GM18520 (cell line): ENCODE results near the gene CFAP91.
"Not testable (repeated sequence)": the region's sequence is repeated elsewhere in the genome, so short reads cannot be mapped to it uniquely, and the experiment has no call there.

Experiments used
- ATAC-seq: cut with Tn5 transposase; IDR thresholded peaks from one replicate; pipeline ENCODE4 v1.9.1; 2021; ENCODE audit not compliant: unreplicated experiment

Gene CFAP91

GRCh38 chr3:119676771-119677640 lies 25.8 kb upstream of the CFAP91 start, which contains the start of gene COX17:
COX17 (minus strand) TSS chr3:119677406; CDS start chr3:119677310, 96 bp downstream.
- ATAC-seq: peak; percentile 87

DNA sequence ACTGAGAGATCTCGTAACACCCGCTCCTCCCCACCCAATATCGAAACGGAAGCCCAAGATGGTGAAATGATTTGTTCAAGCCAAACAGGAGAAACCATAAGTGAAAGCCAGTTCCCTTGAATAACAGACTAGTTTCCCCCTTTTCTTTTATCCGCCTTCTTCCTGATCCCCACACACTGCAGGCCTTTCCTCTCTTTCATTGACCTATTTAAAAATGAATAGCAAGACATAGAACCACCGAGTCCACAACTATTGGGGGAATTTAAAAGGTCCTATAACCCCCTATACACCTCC lies 25.2 kb upstream of the CFAP91 start:
- no peak for ATAC-seq

DNA sequence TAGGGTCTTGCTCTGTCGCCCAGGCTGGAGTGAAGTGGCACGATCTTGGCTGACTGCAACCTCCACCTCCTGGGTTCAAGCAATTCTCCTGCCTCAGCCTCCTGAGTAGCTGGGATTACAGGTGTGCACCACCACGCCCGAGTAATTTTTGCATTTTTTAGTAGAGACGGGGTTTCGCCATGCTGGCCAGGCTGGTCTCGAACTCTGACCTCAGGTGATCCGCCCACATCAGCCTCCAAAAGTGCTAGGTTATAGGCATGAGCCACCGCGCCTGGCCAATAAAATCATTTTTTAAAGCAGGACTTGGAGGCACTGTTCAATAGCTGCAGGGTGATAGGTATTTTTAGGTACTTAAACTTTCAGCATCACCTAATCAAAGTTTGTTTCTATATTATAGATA lies 24.6 kb upstream of the CFAP91 start:
- not testable (repeated sequence) for ATAC-seq

DNA sequence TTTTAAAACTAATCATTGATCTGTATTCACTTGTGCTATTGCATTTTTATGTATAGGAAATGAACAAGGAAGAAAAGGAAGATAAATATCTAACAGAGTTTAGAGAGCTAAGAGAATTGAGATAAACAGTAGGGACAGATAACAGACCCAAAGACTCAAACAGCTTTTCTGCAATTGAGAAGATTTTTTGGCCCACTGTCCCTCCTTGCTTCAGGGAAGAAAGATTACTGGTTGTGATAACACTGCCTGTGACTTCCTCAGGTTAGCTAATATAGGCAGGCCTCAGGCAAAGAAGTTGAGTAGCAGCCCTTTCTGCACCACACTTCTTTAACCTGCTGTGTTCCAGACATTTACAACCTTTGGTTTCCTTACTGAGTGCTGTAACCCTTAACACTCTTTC lies 22.9 kb upstream of the CFAP91 start:
- no peak for ATAC-seq

DNA sequence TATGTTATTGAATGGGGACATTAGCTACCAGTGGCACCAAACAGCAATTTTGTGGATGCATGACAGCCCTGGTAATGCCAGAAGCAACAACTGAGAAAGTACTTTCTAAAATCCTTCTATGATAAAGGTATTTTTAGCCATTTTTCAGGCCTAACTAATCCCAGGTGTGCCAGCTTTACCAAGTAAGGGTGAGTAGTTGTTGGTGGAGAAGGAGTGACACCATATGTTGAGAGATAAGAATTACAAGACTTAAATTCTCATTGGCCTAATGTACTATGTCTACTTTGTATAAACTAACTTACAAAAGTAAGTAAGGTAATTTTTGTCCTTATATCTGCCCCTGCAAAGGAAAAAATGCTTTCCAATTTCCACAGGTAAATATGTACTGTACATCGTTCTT lies 21.5 kb upstream of the CFAP91 start:
- ATAC-seq: peak; percentile 20

DNA sequence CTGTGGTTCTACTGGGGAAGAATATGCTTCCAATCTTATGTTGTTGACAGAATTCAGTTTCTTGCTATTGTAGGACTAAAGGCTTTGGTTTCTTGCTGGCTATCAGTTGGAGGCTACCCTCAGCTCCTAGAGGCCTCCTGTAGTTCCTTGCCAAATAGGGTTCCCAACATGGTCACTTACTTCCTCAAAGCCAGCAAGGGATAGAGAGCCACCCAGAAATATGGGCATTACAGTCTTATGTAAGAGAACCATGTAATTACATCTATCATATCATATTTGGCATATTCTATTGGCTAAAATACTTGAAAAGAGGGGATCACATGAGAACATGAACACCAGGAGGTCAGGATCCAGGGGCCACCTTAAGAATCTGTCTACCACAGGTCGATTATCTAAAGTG lies 19.4 kb upstream of the CFAP91 start:
- no peak for ATAC-seq

DNA sequence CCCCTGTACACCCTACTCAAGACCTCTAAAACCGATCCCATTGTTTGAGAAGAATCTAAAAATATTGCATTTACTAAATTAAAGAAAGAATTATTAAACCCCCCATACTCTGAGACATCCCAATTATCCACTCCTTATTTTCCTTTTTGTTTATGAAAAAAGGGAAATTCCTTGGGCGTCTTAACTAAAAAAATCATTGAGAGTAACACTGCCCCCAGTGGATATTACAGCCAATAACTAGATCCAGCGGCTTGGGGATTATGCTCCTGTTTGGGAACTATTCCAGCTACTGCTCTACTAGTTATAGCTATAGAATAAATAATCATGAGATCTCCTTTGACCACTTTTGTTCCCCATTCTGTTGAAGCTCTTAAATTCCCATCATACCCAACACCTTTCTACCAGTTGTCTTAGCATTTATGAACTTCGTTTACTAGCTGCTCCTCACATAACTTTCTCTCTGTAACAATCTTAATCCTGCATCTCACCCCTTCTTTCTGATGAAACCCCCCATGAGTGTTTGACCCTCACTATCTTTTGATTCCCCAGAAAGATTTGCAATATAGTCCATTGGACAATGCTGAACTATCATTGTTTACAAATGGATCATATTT lies 12.7 kb upstream of the CFAP91 start:
- no peak for ATAC-seq

GRCh38 chr3:119695480-119695879 lies 7.3 kb upstream of the CFAP91 start:
- no peak for ATAC-seq

DNA sequence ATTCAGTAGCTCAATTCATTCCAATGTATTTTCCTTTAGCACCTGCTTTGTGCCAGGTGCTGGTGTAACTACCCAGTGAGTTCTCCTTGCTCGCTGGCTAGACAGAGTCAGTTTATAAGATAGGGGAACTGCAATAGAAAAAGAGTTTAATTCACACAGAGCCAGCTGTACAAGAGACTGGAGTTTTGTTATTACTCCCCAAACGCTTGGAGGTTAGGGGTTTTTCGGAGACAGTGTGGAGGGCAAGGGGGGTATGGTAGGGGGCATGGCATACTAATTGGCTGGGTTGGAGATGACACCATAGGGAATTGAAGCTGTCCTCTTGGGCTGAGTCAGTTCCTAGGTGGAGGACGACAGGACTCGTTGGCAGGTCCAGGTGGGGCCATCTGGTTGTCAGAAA lies 5.4 kb upstream of the CFAP91 start:
- ATAC-seq: peak; percentile 51

- ATAC-seq: no peak
Measured at GRCh38 chr3:119700269-119700919, 2.4 kb upstream of the CFAP91 start.

GRCh38 chr3:119700920-119701734 lies 1.7 kb upstream of the CFAP91 start:
- no peak for ATAC-seq

GRCh38 chr3:119703820-119704531 lies 1.2 kb downstream of the CFAP91 start:
- no peak for ATAC-seq

- no peak for ATAC-seq
Measured at GRCh38 chr3:119715105-119715504, 12.3 kb downstream of the CFAP91 start.

GRCh38 chr3:119716998-119717397 lies 14.2 kb downstream of the CFAP91 start:
- ATAC-seq: no peak

- no peak for ATAC-seq
Measured at GRCh38 chr3:119717520-119717919, 14.7 kb downstream of the CFAP91 start.

DNA sequence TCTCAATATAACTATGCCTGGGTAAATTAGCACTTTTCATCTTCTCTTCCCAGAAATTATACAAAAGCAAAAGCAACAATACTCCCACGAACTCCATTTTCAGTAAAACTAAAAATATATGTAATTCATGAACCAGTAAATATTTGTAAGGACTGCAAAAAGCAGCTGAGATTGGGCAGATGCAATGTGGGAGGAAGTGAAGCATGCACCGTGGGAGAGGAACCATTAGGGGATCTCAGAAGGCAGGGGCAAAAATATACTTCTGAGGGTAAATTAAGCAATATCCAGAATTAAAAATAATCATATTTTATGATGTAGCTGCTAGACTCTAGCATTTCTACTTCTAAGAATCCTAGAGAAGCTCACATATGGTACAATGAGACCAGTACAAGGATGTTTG lies 20.2 kb downstream of the CFAP91 start:
- no peak for ATAC-seq

DNA sequence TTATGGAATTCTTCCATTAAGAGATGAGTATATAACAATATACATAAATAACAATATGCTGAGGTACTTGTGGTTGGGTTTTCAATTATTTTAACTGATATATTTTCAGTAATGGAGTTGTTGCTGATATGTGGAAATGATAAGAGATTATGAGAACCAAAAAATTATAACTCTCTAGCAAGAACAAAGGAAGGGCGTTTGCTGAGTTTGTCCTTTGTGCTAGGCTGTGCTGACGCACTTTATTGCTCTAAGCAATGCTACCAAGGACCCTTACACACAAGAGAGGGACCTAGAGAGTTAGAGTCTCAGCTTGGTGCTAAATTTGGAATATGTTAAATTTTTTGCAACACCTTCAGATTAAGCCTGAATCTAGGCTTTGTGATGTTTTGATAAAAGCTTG lies 24.1 kb downstream of the CFAP91 start:
- ATAC-seq: no peak

DNA sequence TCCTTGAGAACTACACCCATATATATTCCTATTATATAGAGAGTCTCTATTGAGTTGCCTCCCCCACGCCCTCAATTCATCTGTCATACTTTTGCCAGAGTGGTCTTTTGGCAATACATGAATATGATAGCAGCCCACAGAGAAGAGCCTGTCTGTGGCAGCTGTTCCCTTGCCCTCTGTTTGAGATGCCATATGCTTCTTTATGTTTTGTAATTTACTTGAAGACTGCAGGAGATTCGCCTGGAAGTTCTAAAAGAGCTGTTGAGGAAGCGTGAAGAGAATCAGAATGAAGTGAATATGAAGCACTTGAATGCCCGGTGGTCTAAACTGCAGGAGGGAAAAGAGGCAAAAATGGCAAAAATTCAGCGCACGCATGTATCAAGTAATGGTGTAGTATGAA lies 27.2 kb downstream of the CFAP91 start:
- ATAC-seq: no peak

GRCh38 chr3:119731560-119732343 lies 28.9 kb downstream of the CFAP91 start:
- no peak for ATAC-seq

GRCh38 chr3:119733812-119734211 lies 31.0 kb downstream of the CFAP91 start:
- no peak for ATAC-seq
